ENCODE data around the gene DTNB. TPM values are rescaled to one million over a fixed set of nuclear protein-coding genes. Genes with fewer than 3 reads are reported as not detected.

The DTNB gene
- 3.9 and 4.9 TPM in 2 replicates for total RNA-seq

GRCh38 chr2:25673300-25674076 is at the start of gene DTNB:
DTNB (minus strand) TSS chr2:25673577; CDS start chr2:25652660, 20,917 bp downstream.

GRCh38 chr2:25341753-25342371 is 331.5 kb downstream of the DTNB start, which contains the start of gene DNMT3A:
DNMT3A (minus strand) TSS chr2:25341925; CDS start chr2:25313984, 27,941 bp downstream.

Other genes with a start within 250 kb of the DTNB start
- 6.9 and 7.2 TPM in 2 replicates for gene ASXL2, start 204.9 kb upstream of the DTNB start, total RNA-seq

All from uterine smooth muscle cell (primary cell).